AG04449 (cell line): ENCODE results near the gene MKX.

Source experiments
- CTCF ChIA-PET: fragments of 350-600 bp; formaldehyde crosslinking; extraction: SDS; loops from one replicate; lab custom pipeline; 2021; ENCODE audit warnings: antibody characterized with exemption; lab: Yijun Ruan, JAX
- POLR2A ChIA-PET: fragments of 400-600, 350-600 bp; formaldehyde crosslinking; extraction: SDS; loops from one replicate; lab custom pipeline; 2020; ENCODE audit warnings: antibody characterized with exemption, inconsistent platforms; lab: Yijun Ruan, JAX
- DNase-seq: peaks from one replicate; pipeline ENCODE4 v3.0.0-alpha.2; 2010; ENCODE audit warnings: low read depth, low spot score
- H3K4me3 ChIP-seq: 2 replicates; pipeline ENCODE4 v1.5.1; 2011; ENCODE audit warnings: low read depth, mild to moderate bottlenecking, control low read depth, low read length
- TF ChIP-seq, protein P1 (sequence below): IDR thresholded peaks from one replicate; pipeline ENCODE4 v1.5.1; 2011; ENCODE audit warnings: mild to moderate bottlenecking, moderate library complexity, low read length, control low read depth, inconsistent platforms; ENCODE audit not compliant: insufficient read depth; ENCODE audit errors: missing control alignments

MKX gene

DNA sequence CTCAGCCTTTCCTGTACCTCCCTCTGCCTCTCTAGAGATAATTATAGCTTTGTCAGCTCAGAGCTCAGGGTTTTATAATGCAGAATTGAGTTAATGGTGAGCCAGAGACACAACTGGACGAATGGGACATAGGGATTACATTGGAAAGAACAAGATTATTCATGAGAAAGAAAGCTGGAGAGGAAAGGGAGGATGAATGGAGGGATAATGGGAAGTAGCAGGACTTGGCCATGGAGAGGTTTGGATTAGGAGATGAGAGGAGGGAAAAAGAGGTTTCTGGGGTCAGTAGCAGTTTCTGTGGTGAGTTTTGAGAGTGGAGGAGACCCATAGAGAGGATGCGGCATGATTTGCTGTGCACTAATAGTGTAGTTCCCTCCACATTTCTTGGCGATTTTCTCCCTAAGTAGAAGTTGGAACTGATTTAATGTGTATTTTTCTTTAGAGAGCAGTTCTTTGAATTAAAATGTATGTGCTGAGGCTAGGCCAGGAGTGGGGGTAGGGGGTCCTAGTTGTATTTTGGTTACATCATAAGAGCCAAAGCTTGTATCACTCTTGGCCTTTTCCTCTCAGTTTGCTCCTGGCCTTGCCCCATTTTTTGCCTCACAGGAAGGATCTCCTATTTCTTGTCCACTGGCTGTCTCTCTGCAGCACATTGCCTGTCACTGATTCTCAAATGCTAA, 107.4 kb downstream of the MKX start:
- TF ChIP-seq, protein P1, sequence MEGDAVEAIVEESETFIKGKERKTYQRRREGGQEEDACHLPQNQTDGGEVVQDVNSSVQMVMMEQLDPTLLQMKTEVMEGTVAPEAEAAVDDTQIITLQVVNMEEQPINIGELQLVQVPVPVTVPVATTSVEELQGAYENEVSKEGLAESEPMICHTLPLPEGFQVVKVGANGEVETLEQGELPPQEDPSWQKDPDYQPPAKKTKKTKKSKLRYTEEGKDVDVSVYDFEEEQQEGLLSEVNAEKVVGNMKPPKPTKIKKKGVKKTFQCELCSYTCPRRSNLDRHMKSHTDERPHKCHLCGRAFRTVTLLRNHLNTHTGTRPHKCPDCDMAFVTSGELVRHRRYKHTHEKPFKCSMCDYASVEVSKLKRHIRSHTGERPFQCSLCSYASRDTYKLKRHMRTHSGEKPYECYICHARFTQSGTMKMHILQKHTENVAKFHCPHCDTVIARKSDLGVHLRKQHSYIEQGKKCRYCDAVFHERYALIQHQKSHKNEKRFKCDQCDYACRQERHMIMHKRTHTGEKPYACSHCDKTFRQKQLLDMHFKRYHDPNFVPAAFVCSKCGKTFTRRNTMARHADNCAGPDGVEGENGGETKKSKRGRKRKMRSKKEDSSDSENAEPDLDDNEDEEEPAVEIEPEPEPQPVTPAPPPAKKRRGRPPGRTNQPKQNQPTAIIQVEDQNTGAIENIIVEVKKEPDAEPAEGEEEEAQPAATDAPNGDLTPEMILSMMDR: no peak
- no peak for DNase-seq
- H3K4me3 ChIP-seq: no peak overlapping the region
- CTCF ChIA-PET: interaction anchor here (0.6 to 2.3 kb wide), 2 partner anchors 19 to 104 kb away, joined by 3 to 6 read pairs; no protein-coding TSS in a partner anchor
- POLR2A ChIA-PET: no interaction called here

DNA sequence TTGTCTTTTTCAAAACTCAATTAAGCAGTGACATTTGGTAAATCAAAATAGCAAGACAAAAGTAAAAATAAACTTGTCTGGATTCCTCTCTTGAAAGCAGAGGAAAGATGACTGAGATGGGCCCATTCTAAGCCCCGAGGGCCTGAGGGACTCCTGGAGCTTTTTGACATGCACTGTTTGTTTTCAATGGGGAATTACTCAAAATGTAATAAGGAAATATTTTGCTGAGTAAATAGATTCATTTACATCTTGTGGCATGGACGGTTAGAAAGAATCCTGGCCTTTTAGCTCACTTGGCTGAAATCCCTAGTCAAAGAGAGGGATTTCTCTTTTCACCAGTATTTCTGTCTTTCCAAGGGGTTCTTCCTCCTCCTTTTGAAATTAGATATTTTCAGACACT, 108.0 kb downstream of the MKX start:
- ChIA-PET CTCF (interaction anchor here (1.0 to 2.3 kb wide), 2 partner anchors 11 to 20 kb away, joined by 3 to 6 read pairs; no protein-coding TSS in a partner anchor), POLR2A (no interaction called here)
- TF ChIP-seq, protein P1: no peak
- no peak overlapping the region for H3K4me3 ChIP-seq
- DNase-seq: no peak

DNA sequence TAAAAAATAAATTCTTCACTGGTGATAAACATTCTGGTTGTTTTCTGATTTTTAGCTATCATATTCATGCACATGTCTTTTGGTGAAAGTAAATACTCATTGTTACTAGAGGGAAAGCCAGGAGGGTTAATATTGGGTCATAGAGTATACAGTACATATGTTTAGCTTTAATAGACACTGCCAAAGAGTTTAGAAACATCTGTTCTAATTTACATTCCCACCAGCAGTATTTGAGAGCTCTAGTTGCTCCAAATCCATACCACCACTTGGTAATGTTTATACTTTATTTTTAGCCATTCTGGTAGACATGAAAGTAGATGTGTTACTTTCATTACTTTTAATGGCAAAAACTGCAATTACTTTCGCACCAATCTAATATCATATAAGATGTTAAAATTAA, 108.8 kb downstream of the MKX start:
- ChIA-PET POLR2A (no interaction called here), CTCF (interaction anchor here (1.0 to 2.3 kb wide), 3 partner anchors 11 to 23 kb away, joined by 3 to 6 read pairs (median 3); no protein-coding TSS in a partner anchor)
- DNase-seq: no peak
- H3K4me3 ChIP-seq: no peak overlapping the region
- TF ChIP-seq, protein P1: no peak

DNA sequence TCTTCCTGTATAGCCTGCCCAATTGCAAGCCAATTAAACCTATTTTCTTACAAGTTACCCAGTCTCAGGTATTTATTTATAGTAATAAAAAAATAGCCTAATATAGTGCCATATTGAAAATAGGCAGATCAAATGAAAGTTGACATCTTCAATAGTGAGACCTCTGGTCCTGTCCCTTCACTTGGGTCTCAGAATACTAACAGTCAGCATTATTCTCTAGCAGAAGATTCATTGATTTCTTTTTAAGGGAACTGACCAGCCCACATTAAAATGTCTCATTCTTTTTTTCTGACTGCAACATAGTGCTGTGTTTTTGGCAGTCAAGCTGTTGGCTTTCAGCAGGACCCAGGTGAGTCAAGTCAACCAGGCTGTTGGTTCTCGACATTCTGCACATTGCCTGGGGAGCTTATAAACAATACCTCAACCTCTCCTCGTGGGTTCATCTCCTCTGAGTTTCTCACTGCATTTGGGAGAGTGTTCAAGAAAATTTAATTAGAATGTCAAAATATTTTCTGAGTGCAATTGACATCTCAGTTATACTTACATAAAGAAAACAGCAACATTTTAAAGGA, 109.8 kb downstream of the MKX start:
- TF ChIP-seq, protein P1: no peak
- DNase-seq: no peak
- CTCF ChIA-PET: interaction anchor here (2.3 kb wide), 1 partner anchor 22 kb away, joined by 6 read pairs; no protein-coding TSS in a partner anchor
- POLR2A ChIA-PET: no interaction called here
- H3K4me3 ChIP-seq: no peak overlapping the region

DNA sequence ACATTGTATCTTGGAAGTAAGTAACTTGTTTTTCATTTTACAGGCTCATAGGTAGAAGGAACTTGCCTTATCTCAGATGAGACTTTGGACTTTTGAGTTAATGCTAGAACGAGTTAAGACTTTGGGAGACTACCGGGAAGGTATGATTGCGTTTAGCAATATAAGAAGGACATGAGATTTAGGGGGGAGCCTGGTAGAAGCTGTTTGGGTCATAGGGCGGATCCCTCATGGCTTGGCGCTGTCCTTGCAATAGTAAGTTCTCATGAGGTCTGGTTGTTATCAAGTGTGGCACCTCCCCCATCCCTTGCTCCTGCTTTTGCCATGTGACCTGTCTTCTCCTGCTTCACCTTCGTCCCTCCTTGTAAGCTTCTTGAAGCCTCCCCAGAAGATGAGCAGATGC, 110.3 kb downstream of the MKX start:
- CTCF ChIA-PET: no interaction called here
- DNase-seq: no peak
- no peak overlapping the region for H3K4me3 ChIP-seq
- TF ChIP-seq, protein P1: no peak
- POLR2A ChIA-PET: no interaction called here

DNA sequence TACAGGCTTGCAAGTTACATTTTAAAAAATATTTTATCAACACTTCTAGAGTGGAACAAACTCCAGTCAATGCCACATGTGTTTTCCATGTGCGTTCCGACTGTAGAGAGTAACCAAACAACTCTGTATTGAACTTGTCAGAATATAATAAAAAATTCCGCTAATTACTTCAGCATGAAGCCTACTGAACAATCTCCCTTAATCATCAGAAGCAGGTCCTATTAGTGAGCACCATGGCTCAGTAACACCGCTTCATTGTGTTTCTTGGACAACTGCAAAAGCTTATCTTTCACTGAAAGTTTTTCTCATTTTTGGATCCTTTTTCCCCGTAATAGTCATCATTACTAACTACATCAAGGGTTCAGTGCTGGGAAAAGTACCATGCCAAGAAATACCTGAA, 117.0 kb downstream of the MKX start:
- TF ChIP-seq, protein P1: no peak
- CTCF ChIA-PET: no interaction called here
- POLR2A ChIA-PET: no interaction called here
- no peak overlapping the region for H3K4me3 ChIP-seq
- DNase-seq: no peak
